Endodermal cell (in vitro differentiated cells): ENCODE results near the gene OR8B4. TPM values are rescaled to one million over a fixed set of nuclear protein-coding genes. Genes with fewer than 3 reads are reported as not detected.
"Not testable (repeated sequence)": the region's sequence is repeated elsewhere in the genome, so short reads cannot be mapped to it uniquely, and the experiment has no call there.

ENCODE experiments used
- DNase-seq: peaks from one replicate; pipeline ENCODE4 v3.0.0-alpha.2; 2017
- H3K27ac ChIP-seq: 2 replicates; pipeline ENCODE4 v1.5.1; 2013; ENCODE audit warnings: mild to moderate bottlenecking, low read depth, low read length, moderate library complexity
- H3K27me3 ChIP-seq: 2 replicates; pipeline ENCODE4 v1.6.1; 2013; ENCODE audit warnings: mild to moderate bottlenecking, low read length, moderate library complexity; ENCODE audit not compliant: insufficient read depth, control insufficient read depth, poor library complexity, severe bottlenecking
- H3K36me3 ChIP-seq: 2 replicates; pipeline ENCODE4 v1.7.0; 2013; ENCODE audit warnings: mild to moderate bottlenecking, low read length, moderate library complexity; ENCODE audit not compliant: control insufficient read depth, insufficient read depth
- H3K4me1 ChIP-seq: one replicate; pipeline ENCODE4 v1.7.0; 2013; ENCODE audit warnings: low read length; ENCODE audit not compliant: control insufficient read depth, insufficient read depth
- H3K4me3 ChIP-seq: 2 replicates; pipeline ENCODE4 v1.5.1; 2013; ENCODE audit warnings: mild to moderate bottlenecking, low read length, moderate library complexity
- H3K9ac ChIP-seq: 2 replicates; pipeline ENCODE4 v1.6.1; 2013; ENCODE audit warnings: mild to moderate bottlenecking, low read length, moderate library complexity; ENCODE audit not compliant: poor library complexity, severe bottlenecking; ENCODE audit errors: extremely low read depth
- H3K9me3 ChIP-seq: 2 replicates; pipeline ENCODE4 v1.6.1; 2013; ENCODE audit warnings: mild to moderate bottlenecking, low read length, moderate library complexity; ENCODE audit not compliant: control insufficient read depth
- H3K27ac Mint-ChIP-seq: 2 replicates; pipeline ENCODE4 v1.8.0; 2020; ENCODE audit warnings: mixed read lengths
- H3K27me3 Mint-ChIP-seq: 2 replicates; pipeline ENCODE4 v1.8.0; 2021; ENCODE audit warnings: mild to moderate bottlenecking, mixed read lengths; ENCODE audit not compliant: insufficient read depth
- H3K36me3 Mint-ChIP-seq: 2 replicates; pipeline ENCODE4 v1.8.0; 2020; ENCODE audit warnings: low read depth, mixed read lengths
- H3K4me1 Mint-ChIP-seq: 2 replicates; pipeline ENCODE4 v1.8.0; 2020; ENCODE audit warnings: mixed read lengths
- H3K4me3 Mint-ChIP-seq: 2 replicates; pipeline ENCODE4 v1.8.0; 2020; ENCODE audit warnings: mild to moderate bottlenecking, moderate library complexity, mixed read lengths
- H3K9me3 Mint-ChIP-seq: 2 replicates; pipeline ENCODE4 v1.8.0; 2020; ENCODE audit warnings: mild to moderate bottlenecking, mixed read lengths
- CTCF ChIP-seq: fragments of 200-600 bp; sonication (generic); conservative IDR thresholded peaks from 2 replicates; pipeline ENCODE4 v1.5.0; 2021; ENCODE audit warnings: antibody characterized with exemption, mild to moderate bottlenecking
- WGBS, 2 experiments: methylation state at CpG; one replicate each; pipeline versions ENCODE4 v1.1.5 to v1.1.7; 2013; ENCODE audit warnings: missing lambda C conversion rate in 2 of 2, mixed read lengths in 1 of 2; ENCODE audit not compliant: insufficient coverage in 1 of 2, insufficient read length in 1 of 2; 5-methylcytosine and 5-hydroxymethylcytosine counted together
- total RNA-seq, 2 donors: library from RNA; stranded (reverse); fragmentation: NEBNext Ultra II Directional in 1 of 2; extraction: Animal tissue kit (Norgen Biotek cat#: 25700) in 1 of 2; gene quantifications; 2 replicates in 1 of 2; 3 replicates in 1 of 2; pipeline ENCODE4 v1.2.1, GENCODE V29; 2021

The OR8B4 gene
- total RNA-seq, 2 donors from 2014 or later, result not detected

- no peaks in the 10 kb centered on the region for H3K27me3 Mint-ChIP-seq
- H3K27me3 ChIP-seq, result no peaks in the 10 kb centered on the region
- peaks cover 11% of the 10 kb centered on the region for H3K9me3 Mint-ChIP-seq
- H3K4me3 Mint-ChIP-seq, result no peak within 1 kb of the TSS
- H3K4me3 ChIP-seq, result no peak within 1 kb of the TSS
- no peaks in the 10 kb centered on the region for H3K36me3 ChIP-seq
- H3K27ac Mint-ChIP-seq, result no peak within 1 kb of the TSS
- peaks cover under 1% of the 10 kb centered on the region for H3K9me3 ChIP-seq
- H3K4me1 ChIP-seq, result no peaks in the 10 kb centered on the region
- no peaks in the 10 kb centered on the region for H3K4me1 Mint-ChIP-seq
- no peak within 1 kb of the TSS for H3K27ac ChIP-seq
- TF ChIP-seq CTCF, result no peak
- no peak for DNase-seq
- H3K9ac ChIP-seq, result no peak within 1 kb of the TSS
- peaks cover 3% of the 10 kb centered on the region for H3K36me3 Mint-ChIP-seq
These were observed 25.7 kb downstream of the OR8B4 start, which contains the start of gene OR8B3 for GRCh38 chr11:124398924-124399323. OR8B3 (minus strand) TSS chr11:124399024; CDS start chr11:124397351, 1,673 bp downstream.

- H3K27me3 ChIP-seq, H3K4me1 ChIP-seq, H3K4me1 Mint-ChIP-seq, H3K27me3 Mint-ChIP-seq, H3K4me3 Mint-ChIP-seq, H3K9me3 ChIP-seq, H3K9me3 Mint-ChIP-seq, H3K36me3 Mint-ChIP-seq, H3K27ac Mint-ChIP-seq, H3K4me3 ChIP-seq, H3K36me3 ChIP-seq, DNase-seq, H3K27ac ChIP-seq, H3K9ac ChIP-seq: not testable (repeated sequence)
- whole genome bisulfite sequencing, 2 experiments, result 100% methylated on average over 1 to 2 of the region's 4 CpGs
These were observed 27.8 kb downstream of the OR8B4 start for GRCh38 chr11:124396847-124397246.

GRCh38 chr11:124394408-124394807 is 30.3 kb downstream of the OR8B4 start:
- H3K27ac ChIP-seq, result no peak overlapping the region
- TF ChIP-seq CTCF, result no peak

GRCh38 chr11:124384399-124384798 is 40.3 kb downstream of the OR8B4 start, which contains the start of gene OR8B2:
OR8B2 (minus strand) TSS chr11:124384499; CDS start chr11:124383343, 1,156 bp downstream.
- H3K27me3 Mint-ChIP-seq, result no peaks in the 10 kb centered on the region
- Histone ChIP-seq H3K9ac (no peak within 1 kb of the TSS), H3K9me3 (no peaks in the 10 kb centered on the region), H3K27me3 (no peaks in the 10 kb centered on the region), H3K36me3 (no peaks in the 10 kb centered on the region), H3K4me1 (no peaks in the 10 kb centered on the region), H3K4me3 (no peak within 1 kb of the TSS), H3K27ac (no peak within 1 kb of the TSS)
- no peak for TF ChIP-seq CTCF
- H3K27ac Mint-ChIP-seq, result no peak within 1 kb of the TSS
- 90% methylated on average over 2 of the region's 2 CpGs; no CpG with 5 or more reads in 1 of the 2 experiments for WGBS, 2 experiments
- no peak for DNase-seq
- H3K36me3 Mint-ChIP-seq, result no peaks in the 10 kb centered on the region
- no peak within 1 kb of the TSS for H3K4me3 Mint-ChIP-seq
- H3K9me3 Mint-ChIP-seq, result peaks cover 2% of the 10 kb centered on the region
- H3K4me1 Mint-ChIP-seq, result no peaks in the 10 kb centered on the region

More at GRCh38 chr11:124394408-124394807, 30.3 kb downstream of the OR8B4 start:
- Mint-ChIP-seq H3K27ac (no peak overlapping the region), H3K4me3 (no peak overlapping the region), H3K4me1 (no peaks in the 10 kb centered on the region), H3K27me3 (no peaks in the 10 kb centered on the region), H3K9me3 (no peaks in the 10 kb centered on the region), H3K36me3 (no peaks in the 10 kb centered on the region)
- Histone ChIP-seq H3K36me3 (no peaks in the 10 kb centered on the region), H3K9ac (no peak overlapping the region), H3K9me3 (no peaks in the 10 kb centered on the region), H3K4me1 (no peaks in the 10 kb centered on the region), H3K4me3 (no peak overlapping the region), H3K27me3 (no peaks in the 10 kb centered on the region)
- 90 to 93% methylated on average over 3 of the region's 3 CpGs for WGBS, 2 experiments
- no peak for DNase-seq

- H3K36me3 Mint-ChIP-seq, H3K9me3 ChIP-seq, H3K9me3 Mint-ChIP-seq, H3K27me3 ChIP-seq, H3K27ac ChIP-seq, H3K27me3 Mint-ChIP-seq, H3K4me1 ChIP-seq, H3K36me3 ChIP-seq, H3K4me3 ChIP-seq, H3K4me1 Mint-ChIP-seq, H3K9ac ChIP-seq, DNase-seq, H3K4me3 Mint-ChIP-seq: not testable (repeated sequence)
- WGBS, 2 experiments, result 94 to 100% methylated on average over 1 to 4 of the region's 6 CpGs
- peak overlapping the region; percentile 12 for H3K27ac Mint-ChIP-seq
These were observed 41.8 kb downstream of the OR8B4 start for GRCh38 chr11:124382857-124383256.
